Activated T-cell treated with anti-CD3 and anti-CD28 coated beads for 48 hours (primary cell): ENCODE results near the gene ATM.
A peak's percentile ranks its signal among the peaks of the same experiment; 100 is the strongest.
"Not testable (repeated sequence)": the region's sequence is repeated elsewhere in the genome, so short reads cannot be mapped to it uniquely, and the experiment has no call there.

Source experiments
- DNase-seq: peaks from one replicate; pipeline ENCODE4 v3.0.0-alpha.2; 2020; ENCODE audit warnings: low read depth

The ATM gene

DNA sequence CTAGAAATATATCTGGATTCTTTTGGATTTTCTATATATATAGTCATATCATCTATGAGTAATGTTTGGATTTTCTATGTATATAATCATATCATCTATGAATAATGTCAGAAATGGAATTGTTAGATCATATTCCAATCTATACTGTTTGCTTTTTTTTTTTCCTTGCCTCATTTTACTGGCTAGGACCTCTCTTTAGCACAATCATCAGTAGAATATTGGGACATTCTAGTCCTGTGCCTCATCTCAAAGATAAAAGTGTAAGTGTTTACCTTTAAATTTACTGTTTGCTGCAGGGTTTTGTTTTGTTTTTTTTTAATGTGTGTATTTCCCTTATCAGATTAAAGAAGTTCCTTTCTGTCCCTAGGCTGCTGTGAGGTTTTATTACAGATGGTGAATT lies 147.4 kb downstream of the ATM start:
- DNase-seq = no peak

DNA sequence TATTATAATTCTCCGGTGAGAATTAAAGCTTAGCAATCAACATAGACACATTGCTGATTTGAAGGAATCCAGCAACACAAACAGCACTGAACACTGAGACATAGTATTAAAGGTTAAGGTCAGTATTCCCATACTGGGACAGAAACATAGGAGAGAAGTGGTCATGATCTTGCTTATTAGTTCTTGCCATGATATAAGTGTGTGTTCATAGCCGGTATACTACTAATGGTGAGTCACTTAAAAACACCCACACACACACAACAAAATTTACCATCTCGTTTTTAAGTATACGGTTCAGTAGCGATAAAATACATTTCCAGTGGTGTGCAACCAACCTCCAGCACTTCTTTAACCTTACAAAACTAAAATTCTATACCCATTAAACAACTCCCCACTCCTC lies 148.1 kb downstream of the ATM start:
- DNase-seq = no peak

DNA sequence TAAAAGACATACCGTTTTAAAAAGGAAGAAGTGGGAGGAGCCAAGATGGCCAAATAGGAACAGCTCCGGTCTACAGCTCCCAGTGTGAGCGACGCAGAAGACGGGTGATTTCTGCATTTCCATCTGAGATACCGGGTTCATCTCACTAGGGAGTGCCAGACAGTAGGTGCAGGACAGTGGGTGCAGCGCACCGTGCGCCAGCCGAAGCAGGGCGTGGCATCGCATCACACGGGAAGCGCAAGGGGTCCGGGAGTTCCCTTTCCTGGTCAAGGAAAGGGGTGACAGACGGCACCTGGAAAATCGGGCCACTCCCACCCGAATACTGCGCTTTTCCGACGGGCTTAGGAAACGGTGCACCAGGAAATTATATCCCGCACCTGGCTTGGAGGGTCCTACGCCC lies 150.6 kb downstream of the ATM start:
- DNase-seq = not testable (repeated sequence)

DNA sequence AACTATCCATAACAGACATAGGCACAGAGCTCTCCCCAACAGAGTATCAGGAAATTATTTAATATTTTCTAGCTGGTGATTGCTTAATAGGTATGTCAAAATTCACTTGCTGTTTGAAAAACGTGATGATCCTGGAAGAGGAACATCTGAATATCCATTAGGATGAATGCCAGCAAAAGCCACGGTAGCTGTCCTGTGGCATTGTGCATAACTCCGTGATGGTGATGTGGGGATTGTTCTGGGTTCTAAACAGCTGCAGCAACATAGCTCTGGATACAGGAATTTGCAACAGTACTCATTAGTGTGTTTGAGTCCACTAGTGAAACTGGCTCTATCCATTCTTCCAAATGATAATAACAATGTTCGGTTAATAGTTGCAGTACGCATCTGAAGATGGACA lies 165.7 kb downstream of the ATM start:
- DNase-seq = no peak

DNA sequence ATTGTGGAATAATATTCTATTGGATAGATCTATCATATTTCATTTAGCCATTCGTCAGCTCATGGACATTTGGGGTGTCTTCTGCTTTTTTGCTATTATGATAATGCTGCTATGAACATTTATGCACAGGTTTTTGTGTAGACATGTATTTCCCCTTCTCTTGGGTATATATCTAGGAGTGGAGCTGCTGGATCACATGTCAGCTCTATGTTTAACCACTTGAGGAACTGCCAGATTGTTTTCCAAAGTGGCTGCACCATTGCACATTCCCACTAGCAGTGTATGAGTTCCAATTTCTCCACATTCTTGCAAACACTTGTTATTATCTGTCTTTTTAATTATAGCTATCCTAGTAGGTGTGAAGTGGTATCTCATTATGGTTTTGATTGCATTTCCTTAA lies 169.5 kb downstream of the ATM start:
- no peak for DNase-seq

DNA sequence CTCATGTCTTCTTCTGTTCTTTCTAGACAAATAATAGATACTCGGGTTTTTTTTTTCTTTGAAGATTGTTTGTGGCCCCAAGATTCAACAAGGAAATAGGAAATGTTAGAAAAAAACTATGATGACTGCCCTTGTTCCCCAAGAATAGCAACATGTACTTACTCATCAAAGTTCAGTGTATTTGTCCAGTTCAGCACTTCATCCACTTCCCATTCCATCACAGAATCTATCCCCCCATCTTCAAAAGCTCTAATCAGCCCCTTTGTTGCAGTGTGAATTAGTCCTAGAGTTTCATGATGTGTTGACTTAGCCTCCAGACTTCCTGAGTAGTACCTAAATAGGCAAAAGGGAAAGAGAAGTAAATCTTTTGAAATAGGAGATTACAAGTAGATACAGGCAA lies 170.2 kb downstream of the ATM start:
- DNase-seq = no peak

DNA sequence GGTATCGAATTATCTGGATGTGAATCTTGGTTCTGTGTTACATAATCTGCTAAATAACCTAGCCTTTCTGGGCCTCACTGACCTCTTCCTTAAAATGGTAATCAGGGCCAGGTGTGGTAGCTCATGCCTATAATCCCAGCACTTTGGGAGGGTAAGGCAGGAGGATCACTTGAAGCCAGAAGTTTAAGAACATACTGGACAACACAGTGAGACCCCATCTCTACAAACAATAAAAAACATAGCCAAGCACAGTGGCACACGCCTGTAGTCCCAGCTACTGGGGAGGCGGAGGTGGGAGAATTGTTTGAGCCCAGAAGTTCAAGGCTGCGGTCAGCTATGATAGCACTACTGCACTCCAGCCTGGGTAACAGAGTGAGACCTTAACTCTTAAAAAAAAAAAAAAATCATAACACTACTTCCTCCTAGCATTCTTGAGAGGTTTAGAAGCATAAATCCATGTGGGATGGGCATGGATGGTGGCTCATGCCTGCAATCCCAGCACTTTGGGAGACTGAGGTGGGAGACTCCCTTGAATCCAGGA lies 171.9 kb downstream of the ATM start:
- no peak for DNase-seq

DNA sequence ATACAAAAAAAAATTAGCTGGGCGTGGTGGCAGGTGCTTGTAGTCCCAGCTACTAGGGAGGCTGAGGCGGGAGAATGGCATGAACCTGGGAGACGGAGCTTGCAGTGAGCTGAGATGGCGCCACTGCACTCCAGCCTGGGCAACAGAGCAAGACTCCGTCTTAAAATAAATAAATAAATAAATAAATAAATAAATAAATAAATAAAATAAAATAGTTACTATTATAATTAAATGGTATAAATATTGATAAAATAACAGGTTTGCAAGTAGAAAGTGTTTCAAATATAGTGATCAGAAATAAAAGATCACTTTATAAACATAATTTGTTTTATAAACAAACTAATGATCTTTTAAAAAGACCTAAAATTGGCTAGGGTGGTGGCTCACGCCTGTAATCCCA lies 173.8 kb downstream of the ATM start:
- not testable (repeated sequence) for DNase-seq

DNA sequence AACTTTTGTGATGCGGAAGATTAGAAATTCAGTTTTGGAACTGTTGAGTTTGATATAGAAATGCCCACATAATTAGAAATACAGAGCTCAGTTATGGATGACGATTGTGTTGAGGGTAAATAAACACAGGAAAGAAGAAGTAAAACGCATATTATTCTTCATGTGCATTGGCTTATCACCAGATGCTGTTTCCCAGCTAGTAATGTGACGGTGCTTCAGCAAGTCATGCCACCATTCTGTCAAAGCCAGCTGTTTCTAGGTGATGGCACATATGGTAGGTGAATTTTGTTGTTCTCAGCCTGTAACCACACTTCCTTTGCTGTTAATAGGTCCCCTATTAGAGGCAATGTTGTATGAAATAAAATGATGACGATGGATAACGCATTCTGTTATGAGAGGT lies 175.6 kb downstream of the ATM start:
- no peak for DNase-seq

DNA sequence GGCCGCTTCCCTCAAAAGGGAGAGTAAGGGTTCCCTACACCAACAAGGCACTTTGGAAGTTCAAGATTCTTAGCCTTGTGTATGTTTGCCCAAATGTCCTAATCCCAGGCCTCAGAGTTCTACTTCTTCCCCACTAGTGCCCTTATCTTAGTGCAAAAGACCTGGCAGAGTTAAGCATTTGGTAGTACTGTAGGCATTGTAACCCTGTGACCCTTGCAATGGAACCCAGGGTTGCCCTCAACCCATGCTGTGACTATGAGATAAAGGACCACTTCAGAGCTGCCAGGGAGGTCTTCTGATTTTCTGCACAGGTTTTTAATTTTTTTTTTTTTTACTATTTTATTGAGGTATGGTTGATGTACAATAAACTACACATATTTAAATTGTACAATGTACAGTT lies 179.4 kb downstream of the ATM start:
- no peak for DNase-seq

DNA sequence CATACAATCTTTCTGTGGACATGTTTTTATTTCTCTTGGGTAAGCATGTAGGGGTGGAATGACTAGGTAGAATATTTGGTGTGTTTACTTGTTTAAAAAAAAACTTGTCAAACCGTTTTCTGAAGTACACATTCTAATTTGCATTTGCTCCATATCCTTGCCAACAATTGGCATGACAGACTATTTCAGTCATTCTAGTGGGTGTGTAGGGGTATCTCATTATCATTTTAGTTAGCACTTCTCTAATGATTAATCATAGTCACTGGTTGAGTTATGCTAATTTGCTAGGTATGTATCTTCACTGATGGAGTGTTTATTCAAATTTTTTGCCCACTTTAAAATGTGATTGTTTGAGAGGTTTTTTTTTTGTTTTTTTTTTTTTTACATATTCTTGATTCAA lies 180.2 kb downstream of the ATM start:
- no peak for DNase-seq

DNA sequence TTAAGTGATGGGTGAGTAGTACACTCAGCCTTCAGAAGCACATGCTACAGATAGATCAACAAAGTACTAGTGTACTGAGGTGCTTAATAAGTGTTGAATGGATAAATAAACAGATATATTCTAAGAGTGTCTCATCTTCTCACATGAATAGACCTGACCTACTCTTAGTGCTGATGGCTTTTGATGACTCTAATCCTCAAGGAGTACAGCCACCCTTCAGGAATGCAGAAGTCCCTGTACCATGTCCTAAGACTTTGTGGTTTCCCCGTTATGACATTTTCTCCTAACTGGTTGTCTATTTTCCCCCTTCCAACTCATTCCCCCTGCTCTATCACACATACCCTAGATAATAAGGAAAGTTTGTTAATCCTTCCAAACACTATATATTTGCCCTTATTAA lies 182.8 kb downstream of the ATM start:
- no peak for DNase-seq

DNA sequence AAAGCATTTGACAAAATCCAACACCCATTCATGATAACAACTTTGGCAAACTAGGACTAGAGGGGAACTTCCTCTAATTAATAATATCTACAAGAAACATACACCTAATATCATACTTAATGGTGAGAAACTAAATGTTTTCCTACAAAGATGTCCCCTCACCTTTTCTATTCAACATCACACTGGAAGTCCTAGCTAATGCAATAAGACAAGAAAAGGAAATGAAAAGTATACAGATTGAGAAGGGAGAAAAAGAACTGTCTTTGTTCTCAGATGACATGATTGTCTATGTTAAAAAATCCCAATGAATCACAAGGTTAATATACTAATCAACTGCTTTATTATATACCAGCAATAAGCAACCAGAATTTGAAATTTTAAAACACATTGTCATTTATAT lies 192.1 kb downstream of the ATM start:
- DNase-seq = no peak

DNA sequence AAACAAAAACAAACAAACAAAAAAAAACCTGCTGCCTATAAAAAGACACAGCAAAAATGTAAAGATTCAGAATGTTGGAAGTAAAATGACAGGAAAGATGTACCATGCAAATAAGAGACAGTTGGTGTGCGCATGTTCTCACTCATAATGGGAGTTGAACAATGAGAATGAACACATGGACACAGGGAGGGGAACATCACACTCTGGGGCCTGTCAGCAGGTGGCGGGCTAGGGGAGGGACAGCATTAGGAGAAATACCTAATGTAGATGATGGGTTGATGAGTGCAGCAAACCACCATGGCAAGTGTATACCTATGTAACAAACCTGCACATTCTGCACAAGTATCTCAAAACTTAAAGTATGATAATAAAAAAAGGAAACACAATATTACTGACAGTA lies 194.7 kb downstream of the ATM start:
- peak; percentile 1 for DNase-seq
